GM12864 (cell line): ENCODE data around the gene SPACA1.

Experiments used
- DNase-seq: peaks from one replicate; pipeline ENCODE4 v3.0.0-alpha.2; 2011; ENCODE audit warnings: low read depth
- H3K4me3 ChIP-seq: 2 replicates; pipeline ENCODE4 v1.5.1; 2011; ENCODE audit warnings: mild to moderate bottlenecking, low read depth, low read length, control low read depth
- CTCF ChIP-seq: IDR thresholded peaks from 2 replicates; pipeline ENCODE4 v1.5.1; 2011; ENCODE audit warnings: low read depth, mild to moderate bottlenecking, moderate library complexity, low read length, control low read depth, inconsistent platforms; ENCODE audit errors: missing control alignments

Gene SPACA1

GRCh38 chr6:88077305-88077704 is 29.7 kb downstream of the SPACA1 start:
- H3K4me3 ChIP-seq, result no peak overlapping the region
- TF ChIP-seq CTCF, result no peak
- no peak for DNase-seq

- no peak for TF ChIP-seq CTCF
- no peak for DNase-seq
- H3K4me3 ChIP-seq, result no peak overlapping the region
These were observed 39.2 kb downstream of the SPACA1 start for GRCh38 chr6:88086792-88087191.

- no peak for TF ChIP-seq CTCF
- no peak for DNase-seq
- H3K4me3 ChIP-seq, result no peak overlapping the region
These were observed 42.1 kb downstream of the SPACA1 start for GRCh38 chr6:88089708-88090107.

- no peak for DNase-seq
- no peak overlapping the region for H3K4me3 ChIP-seq
- no peak for TF ChIP-seq CTCF
These were observed 58.2 kb downstream of the SPACA1 start for GRCh38 chr6:88105741-88106340.

- TF ChIP-seq CTCF, result no peak
- H3K4me3 ChIP-seq, result no peak overlapping the region
These were observed 59.6 kb downstream of the SPACA1 start for GRCh38 chr6:88107241-88107640.

GRCh38 chr6:88111991-88112390 is 64.3 kb downstream of the SPACA1 start:
- no peak overlapping the region for H3K4me3 ChIP-seq
- TF ChIP-seq CTCF, result no peak
- no peak for DNase-seq

More at GRCh38 chr6:88107241-88107640, 59.6 kb downstream of the SPACA1 start:
- no peak for DNase-seq

- TF ChIP-seq CTCF, result no peak
- DNase-seq, result no peak
- no peak overlapping the region for H3K4me3 ChIP-seq
These were observed 67.2 kb downstream of the SPACA1 start for GRCh38 chr6:88114838-88115237.
